ENCODE data around the gene MCF2L. TPM values are rescaled to one million over a fixed set of nuclear protein-coding genes. Genes with fewer than 3 reads are reported as not detected.
A peak's percentile ranks its signal among the peaks of the same experiment; 100 is the strongest.

MCF2L gene
- total RNA-seq, 1 donor from 2014 or later: 8.3 TPM

GRCh38 chr13:112997188-112998130, 28.4 kb downstream of the MCF2L start:
- DNase-seq (ENCODE audit: low read depth): no peak

DNA sequence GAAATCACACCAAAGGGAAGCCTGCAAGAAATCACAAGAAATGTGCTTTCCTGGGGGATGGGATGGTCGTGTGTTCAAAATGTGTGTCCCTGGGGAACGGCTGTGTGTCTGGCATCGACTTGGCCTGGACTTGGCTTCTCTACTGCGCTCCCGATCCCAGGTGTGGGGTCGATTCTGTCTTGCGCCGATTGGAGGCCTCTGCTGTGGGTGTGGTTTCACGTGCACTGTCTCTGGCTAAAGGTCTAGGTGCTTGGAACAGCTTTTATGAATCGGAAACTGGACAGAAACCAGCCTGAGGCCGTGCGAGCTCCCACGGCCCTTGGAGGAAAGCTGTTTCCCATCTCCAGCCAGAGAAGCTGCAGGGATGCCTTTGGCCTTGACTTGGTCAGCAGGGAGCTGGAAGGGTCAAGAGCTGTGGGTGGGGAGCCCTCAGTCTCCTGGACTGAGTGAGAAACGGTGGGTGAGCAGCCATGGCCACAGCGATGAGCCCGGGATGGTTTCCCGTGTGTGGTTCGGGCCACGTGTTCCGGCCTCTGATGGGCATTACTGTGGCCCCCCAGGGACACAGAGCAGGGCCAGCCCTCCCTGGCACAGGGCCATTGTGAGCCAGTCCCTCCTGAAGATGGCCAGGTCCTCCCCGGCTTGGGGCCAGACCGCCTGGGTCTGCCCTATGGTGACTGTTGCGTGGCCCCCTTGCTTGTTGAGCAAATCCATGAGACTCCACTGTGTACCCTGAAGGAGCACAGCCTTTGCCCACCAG, 29.7 kb downstream of the MCF2L start:
- DNase-seq (ENCODE audit: low read depth): no peak

DNA sequence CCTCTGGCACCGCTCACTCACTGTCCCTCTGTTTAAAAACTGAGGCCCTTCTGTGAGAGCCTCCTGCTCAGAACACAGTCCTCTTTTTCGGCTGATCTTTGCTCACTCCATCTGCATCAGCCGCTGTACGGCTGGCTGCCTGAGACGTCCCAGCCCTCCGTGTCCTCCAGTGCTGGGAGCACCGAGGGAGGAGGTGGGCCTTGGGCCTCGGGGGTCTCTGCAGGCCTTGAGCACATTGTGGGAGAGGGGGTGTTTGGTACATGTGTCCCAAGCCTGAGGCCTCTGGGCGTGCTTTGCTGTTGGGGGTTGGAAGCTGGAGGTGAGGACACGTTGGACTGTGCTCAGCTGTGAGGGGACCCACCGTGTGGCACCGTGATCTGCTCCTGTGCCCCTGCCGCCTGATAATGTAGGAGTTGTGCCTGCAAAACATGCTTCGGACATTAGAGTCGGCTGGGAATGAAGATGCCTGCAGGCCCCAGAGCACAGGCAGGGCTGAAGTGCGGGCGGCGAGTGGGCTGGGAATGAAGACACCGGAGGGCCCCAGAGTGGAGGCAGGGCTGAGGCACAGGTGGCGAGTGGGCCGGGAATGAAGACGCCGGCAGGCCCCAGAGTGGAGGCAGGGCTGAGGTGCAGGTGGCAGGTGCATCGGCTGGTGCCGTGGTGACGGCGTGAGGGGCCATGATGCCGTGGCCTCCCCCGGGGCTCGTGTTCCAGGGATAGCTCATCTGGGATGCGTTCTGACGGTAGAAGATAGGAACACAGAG, 30.6 kb downstream of the MCF2L start:
- no peak for DNase-seq (ENCODE audit: low read depth)

DNA sequence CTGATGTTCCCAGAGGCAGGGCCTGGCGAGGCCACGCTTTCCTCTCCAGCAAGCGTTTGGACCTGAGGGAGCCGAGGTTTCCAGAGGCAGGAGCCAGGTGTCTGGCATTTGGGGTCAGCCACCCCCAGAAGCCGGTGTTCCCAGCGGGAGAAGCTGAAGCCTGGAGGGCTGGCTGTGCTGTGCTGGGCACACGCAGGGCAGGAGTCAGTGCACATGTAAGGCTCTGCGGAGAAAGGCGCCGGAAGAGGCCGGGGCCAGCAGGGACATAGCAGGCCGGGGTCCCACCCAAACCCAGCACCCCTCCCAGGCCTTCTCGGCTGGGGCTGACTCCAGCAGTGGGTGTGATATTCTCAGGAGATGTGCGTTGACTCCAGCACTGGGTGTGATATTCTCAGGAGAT, 31.6 kb downstream of the MCF2L start:
- no peak for DNase-seq (ENCODE audit: low read depth)

DNA sequence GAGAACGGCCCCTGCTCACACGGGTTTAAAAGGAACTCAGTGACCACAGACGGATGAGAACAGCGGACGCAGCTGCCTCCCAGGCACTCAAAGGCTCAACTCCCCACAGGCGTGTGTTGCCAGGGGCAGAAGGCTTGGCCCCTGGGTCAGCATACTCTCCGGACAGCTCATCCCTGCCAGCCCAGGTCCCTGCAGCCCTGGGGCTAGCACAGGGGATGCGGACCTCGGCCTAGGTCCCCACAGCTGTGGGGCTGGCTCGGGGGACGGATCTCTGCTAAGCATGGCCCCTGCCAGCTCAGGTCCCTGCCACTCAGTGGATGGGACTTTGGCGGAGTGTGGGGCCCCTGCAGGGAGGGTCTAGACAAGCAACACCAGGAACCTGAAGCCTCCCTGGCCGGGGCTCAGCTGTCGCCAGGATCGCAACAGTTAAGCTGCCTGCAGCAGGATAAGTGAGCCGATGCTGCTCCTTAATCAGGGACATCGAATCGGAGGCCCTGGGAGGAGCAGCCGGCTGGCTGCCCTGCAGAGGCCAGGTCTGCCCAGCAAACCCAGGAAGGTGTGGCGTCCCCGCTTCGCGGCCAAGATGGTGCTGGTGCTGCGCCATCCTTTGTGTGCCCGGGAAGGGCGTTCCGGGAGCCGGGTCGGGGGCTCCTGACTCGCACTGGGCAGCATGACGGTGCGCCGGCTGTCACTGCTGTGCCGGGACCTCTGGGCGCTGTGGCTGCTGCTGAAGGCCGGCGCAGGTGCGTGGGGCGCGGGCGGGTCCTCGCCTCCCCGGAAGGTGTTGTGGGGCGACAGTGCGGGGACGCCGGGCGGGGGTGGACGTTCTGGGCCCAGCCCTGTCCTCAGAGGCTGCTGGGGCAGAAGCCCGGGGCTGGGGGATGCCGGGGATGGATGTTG, 32.5 kb downstream of the MCF2L start:
- DNase-seq (ENCODE audit: low read depth): peak; percentile 22

DNA sequence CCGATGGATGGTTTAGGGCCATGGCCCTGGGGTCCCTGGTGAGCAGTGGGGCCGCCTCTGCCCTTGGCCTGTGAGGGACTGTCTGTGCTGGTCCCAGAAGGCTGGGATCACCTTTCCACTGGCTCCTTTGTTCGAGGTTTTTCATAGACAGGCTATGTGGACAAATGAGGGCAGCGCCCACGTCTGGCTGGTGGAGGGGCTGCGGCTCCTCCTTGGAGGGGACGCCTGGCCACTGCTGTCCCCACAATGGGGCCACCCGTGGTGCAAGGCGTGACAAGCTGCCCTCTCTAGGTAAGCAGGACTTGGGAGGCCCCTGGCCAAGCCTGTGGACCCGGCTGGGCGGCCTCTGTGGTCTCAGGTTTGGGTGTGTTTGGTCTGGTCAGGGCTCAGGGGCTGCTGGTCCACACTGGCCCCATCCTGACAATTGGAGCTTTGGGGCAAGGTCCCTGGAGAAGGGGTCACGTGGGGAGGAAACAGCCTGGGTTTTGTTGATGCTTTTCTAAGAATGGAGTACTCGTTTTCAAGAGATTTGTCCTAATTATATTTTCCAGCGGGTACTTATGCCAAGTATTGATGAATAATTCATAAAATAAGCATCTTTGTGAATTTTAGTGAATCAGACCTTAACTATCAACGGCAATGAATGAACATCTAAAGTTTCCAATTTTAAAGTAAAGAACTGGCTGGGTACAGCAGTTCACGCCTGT, 33.3 kb downstream of the MCF2L start:
- DNase-seq (ENCODE audit: low read depth): no peak

- no peak for DNase-seq (ENCODE audit: low read depth)
Observed at GRCh38 chr13:113002913-113003290, 33.9 kb downstream of the MCF2L start.

GRCh38 chr13:113004126-113004525, 35.1 kb downstream of the MCF2L start:
- DNase-seq (ENCODE audit: low read depth): no peak

DNA sequence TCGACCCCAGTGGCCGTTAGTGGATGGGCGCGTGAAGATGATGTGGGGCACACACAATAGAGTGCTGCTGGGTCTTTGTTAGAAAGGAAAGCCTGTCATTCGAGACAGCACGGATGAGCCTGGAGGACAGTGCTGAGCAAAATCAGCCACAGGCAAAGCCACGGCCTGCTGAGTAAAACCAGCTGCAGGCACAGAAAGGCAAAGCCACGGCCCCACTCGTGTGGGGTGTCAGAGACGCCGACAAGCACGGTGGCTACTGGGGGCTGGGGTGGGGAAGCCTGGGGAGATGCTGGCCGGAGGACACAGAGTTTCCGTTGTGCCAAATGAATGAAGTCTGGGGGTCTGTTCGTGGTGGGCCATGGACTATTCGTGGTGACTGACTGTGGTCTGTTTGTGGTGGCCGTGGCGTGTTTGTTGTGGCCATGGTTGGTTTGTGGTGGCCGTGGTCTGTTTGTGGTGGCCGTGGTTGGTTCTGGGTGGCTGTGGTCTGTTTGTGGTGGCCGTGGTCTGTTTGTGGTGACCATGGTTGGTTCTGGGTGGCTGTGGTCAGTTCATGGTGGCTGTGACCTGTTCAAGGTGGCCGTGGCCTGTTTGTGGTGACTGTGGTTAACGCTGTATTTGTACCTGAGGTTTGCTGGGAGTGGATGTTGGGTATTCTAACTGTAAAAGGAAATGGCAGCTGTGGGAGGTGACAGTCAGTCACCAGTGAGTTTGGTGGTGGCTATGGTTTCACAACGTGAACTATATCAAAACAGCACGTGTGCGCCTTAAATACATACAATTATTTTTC, 36.3 kb downstream of the MCF2L start:
- no peak for DNase-seq (ENCODE audit: low read depth)

DNA sequence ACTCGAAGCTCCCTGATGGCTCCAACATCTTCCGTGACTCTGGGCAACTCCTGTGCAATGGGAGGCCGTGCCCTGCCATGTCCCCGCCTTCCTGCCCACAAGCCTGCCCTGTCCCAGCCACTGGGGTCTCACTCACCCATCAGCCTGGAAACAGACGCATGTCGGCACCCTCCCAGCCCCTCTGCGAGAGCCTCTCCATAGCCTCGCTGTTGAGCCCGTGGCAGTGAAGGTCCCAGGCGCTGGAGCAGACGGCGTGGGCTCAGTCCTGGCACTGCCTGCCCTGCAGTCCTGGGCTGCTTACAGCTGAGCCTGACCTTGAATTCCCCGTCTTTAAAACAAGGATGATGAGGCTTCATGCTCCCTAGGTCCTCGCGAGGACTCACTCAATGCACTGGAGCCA, 37.0 kb downstream of the MCF2L start:
- no peak for DNase-seq (ENCODE audit: low read depth)

DNA sequence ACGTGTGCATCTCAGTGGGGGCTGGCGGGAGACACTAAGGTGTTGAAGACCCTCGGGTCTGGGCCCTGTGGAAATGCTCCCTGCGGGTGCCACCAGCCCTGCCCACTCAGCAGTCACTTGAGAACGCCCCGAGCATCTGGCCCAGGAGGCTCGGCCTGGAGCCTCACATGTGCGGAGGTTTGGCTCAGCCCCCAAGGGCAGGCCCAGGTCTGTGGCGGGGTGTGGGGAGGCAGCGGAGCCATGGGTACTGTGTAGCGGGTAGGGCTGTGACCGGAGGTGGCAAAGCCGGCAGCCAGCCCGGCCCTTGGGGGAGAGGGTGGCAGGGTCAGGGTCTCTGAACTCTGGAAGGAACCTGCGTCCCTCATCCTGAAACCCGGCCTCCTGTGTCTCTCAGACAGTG, 37.6 kb downstream of the MCF2L start:
- DNase-seq (ENCODE audit: low read depth): no peak

- no peak for DNase-seq (ENCODE audit: low read depth)
Observed at GRCh38 chr13:113008851-113009250, 39.8 kb downstream of the MCF2L start.

DNA sequence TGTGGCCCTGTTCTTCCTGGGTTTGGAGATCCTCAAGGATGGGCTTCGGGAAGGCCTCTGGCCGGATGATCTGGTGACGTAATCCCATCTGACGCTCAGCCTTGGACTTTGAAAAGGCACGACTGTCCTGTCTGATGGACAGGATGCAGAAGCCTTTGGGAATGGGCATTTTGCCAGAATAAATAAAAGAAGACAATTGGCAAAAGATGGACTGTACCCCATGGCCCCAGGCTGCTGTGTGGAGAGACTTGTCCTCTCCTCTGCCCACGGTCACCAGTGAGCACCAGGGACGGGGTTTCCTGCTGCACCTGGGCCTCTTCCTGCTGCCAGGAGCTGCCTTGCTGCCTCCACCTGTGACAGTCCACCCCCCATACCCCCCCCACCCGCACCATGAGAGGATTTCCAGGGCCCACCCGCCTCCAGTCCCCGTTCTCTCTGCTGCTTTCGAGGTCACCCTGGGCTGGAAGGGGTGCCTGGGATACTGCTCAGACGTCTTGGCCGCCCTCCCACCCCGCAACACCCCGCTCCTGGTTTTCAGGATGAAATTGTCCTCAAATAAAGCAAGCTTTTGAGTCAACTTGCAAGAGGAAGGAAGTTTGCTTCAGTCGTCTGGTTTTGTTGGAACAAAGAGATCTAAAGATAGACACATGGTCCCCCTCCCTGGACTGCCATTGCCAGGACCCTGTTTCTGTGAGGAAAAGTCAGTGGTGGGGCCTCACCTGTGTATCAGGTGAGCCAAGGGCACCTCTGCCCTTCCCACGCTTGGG, 40.9 kb downstream of the MCF2L start:
- no peak for DNase-seq (ENCODE audit: low read depth)

GRCh38 chr13:113010510-113010865, 41.5 kb downstream of the MCF2L start:
- DNase-seq (ENCODE audit: low read depth): no peak

GRCh38 chr13:113013303-113013702, 44.3 kb downstream of the MCF2L start:
- DNase-seq (ENCODE audit: low read depth): no peak

GRCh38 chr13:113013878-113014751, 45.1 kb downstream of the MCF2L start:
- no peak for DNase-seq (ENCODE audit: low read depth)

GRCh38 chr13:113014752-113015745, 46.0 kb downstream of the MCF2L start:
- no peak for DNase-seq (ENCODE audit: low read depth)
